Activated naive CD4-positive, alpha-beta T cell treated with anti-CD3 and anti-CD28 coated beads, Interleukin-2, amount 50 U/mL, for 16 hours (primary cell): Measurements from ENCODE around the gene SELENOK.

Source experiments
- DNase-seq: peaks from one replicate; pipeline ENCODE4 v3.0.0-alpha.2; 2020

SELENOK gene

GRCh38 chr3:53881691-53882593 is 9.7 kb downstream of the SELENOK start, which contains the start of gene ACTR8:
ACTR8 (minus strand) TSS chr3:53882152; CDS start chr3:53882101, 51 bp downstream.
- peak; percentile 86 for DNase-seq

GRCh38 chr3:53880396-53881345 is 11.0 kb downstream of the SELENOK start:
- no peak for DNase-seq

- no peak for DNase-seq
These were observed 25.7 kb downstream of the SELENOK start for GRCh38 chr3:53865732-53866499.

- no peak for DNase-seq
These were observed 28.5 kb downstream of the SELENOK start for GRCh38 chr3:53863145-53863544.

- no peak for DNase-seq
These were observed 29.4 kb downstream of the SELENOK start for GRCh38 chr3:53862241-53862640.

- no peak for DNase-seq
These were observed 31.5 kb downstream of the SELENOK start for GRCh38 chr3:53860196-53860595.

- DNase-seq, result no peak
These were observed 32.5 kb downstream of the SELENOK start for GRCh38 chr3:53859178-53859577.

- DNase-seq, result no peak
These were observed 33.4 kb downstream of the SELENOK start for GRCh38 chr3:53858096-53858741.

GRCh38 chr3:53856964-53857363 is 34.7 kb downstream of the SELENOK start:
- DNase-seq, result no peak

GRCh38 chr3:53850895-53851294 is 40.8 kb downstream of the SELENOK start:
- no peak for DNase-seq

GRCh38 chr3:53849916-53850315 is 41.7 kb downstream of the SELENOK start:
- no peak for DNase-seq

- no peak for DNase-seq
These were observed 44.9 kb downstream of the SELENOK start for GRCh38 chr3:53846851-53847155.

GRCh38 chr3:53846134-53846850 is 45.4 kb downstream of the SELENOK start, which contains the start of the genes CHDH and IL17RB:
CHDH (minus strand) TSS chr3:53846419; CDS start chr3:53824008, 22,411 bp downstream.
IL17RB (plus strand) TSS chr3:53846568; CDS start chr3:53846589, 21 bp downstream.
- no peak for DNase-seq

- DNase-seq, result no peak
These were observed 45.9 kb downstream of the SELENOK start for GRCh38 chr3:53845881-53846133.

GRCh38 chr3:53845103-53845880 is 46.4 kb downstream of the SELENOK start:
- no peak for DNase-seq

GRCh38 chr3:53844262-53845102 is 47.2 kb downstream of the SELENOK start:
- no peak for DNase-seq

- DNase-seq, result no peak
These were observed 48.2 kb downstream of the SELENOK start for GRCh38 chr3:53843195-53844177.

GRCh38 chr3:53842436-53843194 is 49.0 kb downstream of the SELENOK start:
- DNase-seq, result no peak
